HL-60 (cell line): ENCODE measurements around the gene KCNQ1.

Experiments used
- DNase-seq, 2 experiments: peaks; one replicate each; pipeline ENCODE4 v3.0.0-alpha.2; 2010 to 2020; ENCODE audit warnings: low read depth in 1 of 2, low spot score in 1 of 2
- H3K27ac ChIP-seq: fragments of 250-450 bp; sonication (Bioruptor Pico); replicated peaks from 2 replicates; pipeline ENCODE4 v1.5.1; 2020; ENCODE audit warnings: mild to moderate bottlenecking, moderate library complexity
- H3K27me3 ChIP-seq: fragments of 250-450 bp; sonication (Bioruptor Pico); 2 replicates; pipeline ENCODE4 v1.5.1; 2021; ENCODE audit warnings: mild to moderate bottlenecking, moderate library complexity; ENCODE audit not compliant: insufficient read depth, poor library complexity, severe bottlenecking
- H3K4me3 ChIP-seq: replicated peaks from 2 replicates; pipeline ENCODE4 v1.5.1; 2011; ENCODE audit warnings: mild to moderate bottlenecking, control low read depth, low read length; ENCODE audit not compliant: insufficient read depth
- GABPA ChIP-seq: IDR thresholded peaks from 2 replicates; pipeline ENCODE4 v1.6.1; 2012; ENCODE audit warnings: low read depth
- POLR2AphosphoS5 ChIP-seq: IDR thresholded peaks from 2 replicates; pipeline ENCODE4 v1.6.1; 2012; ENCODE audit warnings: low read depth
- SPI1 ChIP-seq: IDR thresholded peaks from 2 replicates; pipeline ENCODE4 v1.6.1; 2012; ENCODE audit warnings: low read depth, mild to moderate bottlenecking, borderline replicate concordance
- TF ChIP-seq, protein P1 (sequence below): IDR thresholded peaks from 2 replicates; pipeline ENCODE4 v1.6.1; 2012; ENCODE audit warnings: low read depth; ENCODE audit not compliant: insufficient replicate concordance
- TF ChIP-seq, protein P2 (sequence below): IDR thresholded peaks from one replicate; pipeline ENCODE4 v1.5.1; 2011; ENCODE audit warnings: low read length, control low read depth, inconsistent platforms; ENCODE audit not compliant: insufficient read depth

Gene KCNQ1

DNA sequence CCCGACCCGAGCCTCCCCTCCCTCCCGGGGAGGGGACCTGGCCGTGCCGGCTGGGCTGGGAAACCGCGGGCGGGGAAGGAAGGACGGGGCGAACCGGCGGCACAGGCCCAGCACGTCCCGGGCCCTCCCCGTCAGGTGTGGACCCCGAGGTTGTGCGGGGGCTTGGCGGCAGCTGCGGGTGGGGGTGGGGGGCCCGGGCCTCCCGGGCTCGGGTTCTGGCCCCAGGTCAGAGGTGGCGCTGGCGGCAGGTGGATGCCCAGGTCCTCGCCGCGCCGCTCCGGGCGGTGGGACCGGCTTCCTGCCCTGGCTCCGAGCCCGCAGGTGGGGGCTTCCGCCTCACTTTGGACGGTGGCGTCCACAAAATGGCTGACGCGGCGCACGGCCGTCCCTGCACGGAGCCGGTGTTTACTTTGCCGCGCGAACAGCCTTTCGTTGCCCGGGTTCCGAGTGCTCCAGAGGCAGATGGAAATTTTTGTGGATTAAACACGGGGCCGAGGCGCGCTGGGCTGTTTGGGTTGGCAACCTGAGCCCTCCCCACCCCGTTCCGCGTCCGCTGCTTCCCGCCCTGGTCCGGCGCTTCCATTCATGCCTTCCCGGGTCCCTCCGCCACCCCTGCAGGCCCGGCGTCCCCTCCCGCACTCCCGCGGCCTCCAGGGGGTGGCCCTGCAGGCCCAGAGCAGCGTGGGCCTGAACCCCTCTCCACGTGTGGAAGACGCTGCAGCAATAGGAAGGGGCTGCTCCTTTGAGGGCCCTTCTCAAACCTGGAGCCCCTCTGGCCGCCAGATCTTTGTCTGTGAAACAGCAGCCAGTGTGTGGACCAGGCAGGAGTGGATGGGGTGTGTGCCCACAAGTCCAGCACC is 346.9 kb downstream of the KCNQ1 start:
- DNase-seq: no peak
- H3K27me3 ChIP-seq: peaks cover 9% of the 10 kb centered on the region
- TF ChIP-seq, protein P1, sequence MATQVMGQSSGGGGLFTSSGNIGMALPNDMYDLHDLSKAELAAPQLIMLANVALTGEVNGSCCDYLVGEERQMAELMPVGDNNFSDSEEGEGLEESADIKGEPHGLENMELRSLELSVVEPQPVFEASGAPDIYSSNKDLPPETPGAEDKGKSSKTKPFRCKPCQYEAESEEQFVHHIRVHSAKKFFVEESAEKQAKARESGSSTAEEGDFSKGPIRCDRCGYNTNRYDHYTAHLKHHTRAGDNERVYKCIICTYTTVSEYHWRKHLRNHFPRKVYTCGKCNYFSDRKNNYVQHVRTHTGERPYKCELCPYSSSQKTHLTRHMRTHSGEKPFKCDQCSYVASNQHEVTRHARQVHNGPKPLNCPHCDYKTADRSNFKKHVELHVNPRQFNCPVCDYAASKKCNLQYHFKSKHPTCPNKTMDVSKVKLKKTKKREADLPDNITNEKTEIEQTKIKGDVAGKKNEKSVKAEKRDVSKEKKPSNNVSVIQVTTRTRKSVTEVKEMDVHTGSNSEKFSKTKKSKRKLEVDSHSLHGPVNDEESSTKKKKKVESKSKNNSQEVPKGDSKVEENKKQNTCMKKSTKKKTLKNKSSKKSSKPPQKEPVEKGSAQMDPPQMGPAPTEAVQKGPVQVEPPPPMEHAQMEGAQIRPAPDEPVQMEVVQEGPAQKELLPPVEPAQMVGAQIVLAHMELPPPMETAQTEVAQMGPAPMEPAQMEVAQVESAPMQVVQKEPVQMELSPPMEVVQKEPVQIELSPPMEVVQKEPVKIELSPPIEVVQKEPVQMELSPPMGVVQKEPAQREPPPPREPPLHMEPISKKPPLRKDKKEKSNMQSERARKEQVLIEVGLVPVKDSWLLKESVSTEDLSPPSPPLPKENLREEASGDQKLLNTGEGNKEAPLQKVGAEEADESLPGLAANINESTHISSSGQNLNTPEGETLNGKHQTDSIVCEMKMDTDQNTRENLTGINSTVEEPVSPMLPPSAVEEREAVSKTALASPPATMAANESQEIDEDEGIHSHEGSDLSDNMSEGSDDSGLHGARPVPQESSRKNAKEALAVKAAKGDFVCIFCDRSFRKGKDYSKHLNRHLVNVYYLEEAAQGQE: no peak
- TF ChIP-seq, protein P2, sequence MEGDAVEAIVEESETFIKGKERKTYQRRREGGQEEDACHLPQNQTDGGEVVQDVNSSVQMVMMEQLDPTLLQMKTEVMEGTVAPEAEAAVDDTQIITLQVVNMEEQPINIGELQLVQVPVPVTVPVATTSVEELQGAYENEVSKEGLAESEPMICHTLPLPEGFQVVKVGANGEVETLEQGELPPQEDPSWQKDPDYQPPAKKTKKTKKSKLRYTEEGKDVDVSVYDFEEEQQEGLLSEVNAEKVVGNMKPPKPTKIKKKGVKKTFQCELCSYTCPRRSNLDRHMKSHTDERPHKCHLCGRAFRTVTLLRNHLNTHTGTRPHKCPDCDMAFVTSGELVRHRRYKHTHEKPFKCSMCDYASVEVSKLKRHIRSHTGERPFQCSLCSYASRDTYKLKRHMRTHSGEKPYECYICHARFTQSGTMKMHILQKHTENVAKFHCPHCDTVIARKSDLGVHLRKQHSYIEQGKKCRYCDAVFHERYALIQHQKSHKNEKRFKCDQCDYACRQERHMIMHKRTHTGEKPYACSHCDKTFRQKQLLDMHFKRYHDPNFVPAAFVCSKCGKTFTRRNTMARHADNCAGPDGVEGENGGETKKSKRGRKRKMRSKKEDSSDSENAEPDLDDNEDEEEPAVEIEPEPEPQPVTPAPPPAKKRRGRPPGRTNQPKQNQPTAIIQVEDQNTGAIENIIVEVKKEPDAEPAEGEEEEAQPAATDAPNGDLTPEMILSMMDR: no peak
- no peak for TF ChIP-seq SPI1
- no peak for TF ChIP-seq GABPA
- no peak for TF ChIP-seq POLR2AphosphoS5
- no peak overlapping the region for H3K27ac ChIP-seq
- no peak overlapping the region for H3K4me3 ChIP-seq

DNA sequence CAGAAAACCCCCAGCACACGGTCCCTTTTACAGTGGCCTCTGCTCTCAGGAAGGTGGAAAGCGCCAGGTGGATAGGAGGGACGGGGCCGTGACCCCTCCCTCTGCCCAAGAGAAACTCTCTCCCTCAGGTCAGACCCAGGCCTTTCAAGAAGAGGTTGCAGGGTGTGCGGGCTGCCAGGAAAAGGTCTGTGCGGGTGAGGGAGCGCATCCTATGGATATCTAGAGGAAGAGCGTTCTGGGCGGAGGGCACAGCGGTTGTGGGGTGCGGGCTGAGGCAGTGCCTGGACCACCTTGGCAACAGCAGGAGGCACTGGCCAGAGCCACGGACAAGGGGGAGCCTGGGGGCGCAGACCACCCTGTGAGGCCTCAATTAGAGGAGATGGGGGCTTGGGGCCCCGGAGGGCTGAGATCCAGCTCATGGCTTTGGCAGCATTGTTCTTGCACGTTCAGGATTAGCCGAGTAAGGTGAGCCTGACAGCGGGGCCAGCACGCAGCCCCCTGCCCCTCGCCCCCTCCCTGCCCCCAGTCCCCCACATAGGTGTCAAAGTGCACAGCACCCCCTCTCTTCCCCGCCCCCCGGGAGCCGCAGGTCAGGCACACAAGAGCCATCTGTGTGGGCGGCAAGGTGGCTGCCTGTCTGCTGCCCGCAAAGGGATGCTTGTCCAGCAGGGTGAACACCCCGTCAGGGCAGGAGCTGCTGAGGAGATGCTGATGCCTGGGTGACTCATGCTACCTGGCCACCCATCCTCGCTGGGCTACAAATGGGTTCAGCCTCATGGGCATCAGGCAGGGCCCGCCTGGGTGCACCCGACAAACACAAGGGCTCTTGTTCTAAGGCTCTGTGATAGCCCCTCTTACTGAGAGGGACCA is 347.8 kb downstream of the KCNQ1 start:
- TF ChIP-seq, protein P1: no peak
- TF ChIP-seq GABPA (no peak), SPI1 (no peak), POLR2AphosphoS5 (no peak)
- TF ChIP-seq, protein P2: no peak
- no peak for DNase-seq
- peaks cover 9% of the 10 kb centered on the region for H3K27me3 ChIP-seq
- H3K4me3 ChIP-seq: no peak overlapping the region
- H3K27ac ChIP-seq: no peak overlapping the region

DNA sequence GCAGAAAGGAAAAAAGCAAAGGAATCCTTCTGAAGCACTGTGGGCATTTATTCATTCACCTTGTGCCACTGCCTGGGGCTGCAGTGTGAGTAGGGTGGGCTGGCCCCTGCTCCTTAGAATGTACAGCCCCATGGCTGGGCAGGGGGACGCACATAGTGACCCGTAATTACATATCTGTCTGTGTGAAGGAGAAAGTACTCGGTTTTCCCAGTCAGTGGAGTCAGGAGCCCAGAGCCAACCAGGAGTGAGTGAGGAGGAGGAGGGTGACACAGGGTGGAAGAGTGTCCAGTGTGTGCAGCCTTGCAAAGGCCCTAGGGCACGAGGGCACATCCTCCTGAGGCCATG is 348.9 kb downstream of the KCNQ1 start:
- Histone ChIP-seq H3K27me3 (peaks cover 9% of the 10 kb centered on the region), H3K27ac (no peak overlapping the region), H3K4me3 (no peak overlapping the region)
- DNase-seq: no peak
- TF ChIP-seq GABPA (no peak), POLR2AphosphoS5 (no peak)
- TF ChIP-seq, protein P1: no peak
